HCT116 (cell line): ENCODE data around the gene SKA3. TPM values are rescaled to one million over a fixed set of nuclear protein-coding genes. Genes with fewer than 3 reads are reported as not detected.
"Not testable (repeated sequence)": the region's sequence is repeated elsewhere in the genome, so short reads cannot be mapped to it uniquely, and the experiment has no call there.

Experiments used
- ATAC-seq: fragments of 200-7000 bp; cut with Tn5 transposase; 2 replicates; pipeline ENCODE4 v1.9.1; 2020; ENCODE audit warnings: mild to moderate bottlenecking, moderate library complexity
- BruUV-seq: library from RNA; stranded (reverse); fragments of 400-500 nt; replicated peaks from 2 replicates; lab custom pipeline; 2021; lab: Mats Ljungman, UMichigan
- CTCF ChIA-PET: fragments of 300-600 bp; sonication (Branson Sonifier 250); formaldehyde crosslinking; loops from one replicate; lab custom pipeline; 2021; ENCODE audit warnings: antibody characterized with exemption; lab: Charles Lee
- POLR2A ChIA-PET: fragments of 300-600, 350-600 bp; sonication (Branson Sonifier 250); formaldehyde crosslinking; loops from one replicate; lab custom pipeline; 2021; ENCODE audit warnings: antibody characterized with exemption; lab: Charles Lee
- RAD21 ChIA-PET, 2 experiments: fragments of 300-600 bp; sonication (Branson Sonifier 250); formaldehyde crosslinking; loops; one replicate each; lab custom pipeline; 2023; ENCODE audit warnings: low total read pairs in 2 of 2; ENCODE audit not compliant: uncharacterized antibody in 2 of 2, unreplicated experiment in 2 of 2, low non-redundant PET in 1 of 2; lab: Charles Lee
- DNase-seq: peaks from one replicate; pipeline ENCODE4 v3.0.0-alpha.2; 2010; ENCODE audit warnings: low read depth, low spot score
- H2AFZ ChIP-seq: fragments of 200-600 bp; shearing (Covaris generic), sonication (generic); 2 replicates; pipeline ENCODE4 v1.6.1; 2017; ENCODE audit warnings: low read depth, mixed run types, mixed read lengths, antibody characterized with exemption, low read length; ENCODE audit not compliant: poor library complexity, severe bottlenecking
- H3K27ac ChIP-seq: 2 replicates; pipeline ENCODE4 v1.5.1; 2012; ENCODE audit warnings: low read depth, low read length
- H3K27me3 ChIP-seq: fragments of 200-600 bp; sonication (generic); 2 replicates; pipeline ENCODE4 v1.6.1; 2016; ENCODE audit warnings: mixed run types, low read length, mixed read lengths; ENCODE audit not compliant: insufficient read depth
- H3K36me3 ChIP-seq, 2 experiments: fragments of 200-500 bp in 1 of 2; fragments of 200-600 bp in 1 of 2; sonication (Bioruptor generic) in 1 of 2; sonication (generic) in 1 of 2; 2 replicates each; pipeline versions ENCODE4 v1.5.1 to v1.6.1; 2014 to 2016; ENCODE audit warnings: low read length in 2 of 2, inconsistent platforms in 1 of 2, mixed read lengths in 1 of 2, mixed run types in 1 of 2; ENCODE audit not compliant: insufficient read depth in 2 of 2, control insufficient read depth in 1 of 2
- H3K4me1 ChIP-seq, 2 experiments: fragments of 200-600 bp in 1 of 2; sonication (generic) in 1 of 2; 2 replicates each; pipeline versions ENCODE4 v1.5.1 to v1.6.1; 2012 to 2017; ENCODE audit warnings: low read length in 2 of 2, inconsistent platforms in 1 of 2, mild to moderate bottlenecking in 1 of 2, mixed read lengths in 1 of 2, mixed run types in 1 of 2, moderate library complexity in 1 of 2; ENCODE audit not compliant: insufficient read depth in 2 of 2, control insufficient read depth in 1 of 2
- H3K4me2 ChIP-seq: fragments of 200-600 bp; sonication (generic); 2 replicates; pipeline ENCODE4 v1.6.1; 2017; ENCODE audit warnings: mixed run types, low read length, mixed read lengths
- H3K4me3 ChIP-seq, 2 experiments: fragments of 200-600 bp in 1 of 2; sonication (generic) in 1 of 2; replicated peaks in 1 of 2; 2 replicates each; pipeline ENCODE4 v1.5.1; 2011 to 2016; ENCODE audit warnings: low read length in 2 of 2, control low read depth in 1 of 2, low read depth in 1 of 2, mild to moderate bottlenecking in 1 of 2, mixed read lengths in 1 of 2, mixed run types in 1 of 2
- H3K79me2 ChIP-seq: fragments of 200-600 bp; sonication (generic); 2 replicates; pipeline ENCODE4 v1.6.1; 2017; ENCODE audit warnings: mild to moderate bottlenecking, mixed run types, low read length, moderate library complexity, mixed read lengths; ENCODE audit not compliant: insufficient read depth
- H3K9ac ChIP-seq: fragments of 200-600 bp; sonication (generic); 2 replicates; pipeline ENCODE4 v1.6.1; 2016; ENCODE audit warnings: low read length, mixed read lengths
- H3K9me2 ChIP-seq: fragments of 200-600 bp; sonication (generic), shearing (Covaris generic); 2 replicates; pipeline ENCODE4 v1.6.1; 2017; ENCODE audit warnings: mixed run types, mild to moderate bottlenecking, moderate library complexity; ENCODE audit not compliant: insufficient read depth
- H3K9me3 ChIP-seq, 2 experiments: fragments of 200-500 bp in 1 of 2; fragments of 200-600 bp in 1 of 2; sonication (Bioruptor generic) in 1 of 2; sonication (generic) in 1 of 2; 2 replicates each; pipeline ENCODE4 v1.6.1; 2014 to 2017; ENCODE audit warnings: low read length in 2 of 2, mixed read lengths in 2 of 2, inconsistent platforms in 1 of 2, low read depth in 1 of 2, mild to moderate bottlenecking in 1 of 2, mixed run types in 1 of 2, moderate library complexity in 1 of 2; ENCODE audit not compliant: control insufficient read depth in 1 of 2, insufficient read depth in 1 of 2
- H4K20me1 ChIP-seq: fragments of 200-600 bp; sonication (generic), shearing (Covaris generic); 2 replicates; pipeline ENCODE4 v1.6.1; 2017; ENCODE audit warnings: mixed run types, mild to moderate bottlenecking, moderate library complexity; ENCODE audit not compliant: insufficient read depth
- CBX3 ChIP-seq: IDR thresholded peaks from 2 replicates; pipeline ENCODE4 v1.6.1; 2012; ENCODE audit warnings: low read depth
- CEBPB ChIP-seq: IDR thresholded peaks from 2 replicates; pipeline ENCODE4 v1.6.1; 2012; ENCODE audit warnings: low read depth
- EGR1 ChIP-seq: IDR thresholded peaks from 2 replicates; pipeline ENCODE4 v1.6.1; 2012; ENCODE audit warnings: low read depth
- ELF1 ChIP-seq: IDR thresholded peaks from 2 replicates; pipeline ENCODE4 v1.6.1; 2012; ENCODE audit warnings: low read depth, borderline replicate concordance
- EZH2phosphoT487 ChIP-seq: fragments of 200-600 bp; IDR thresholded peaks from 2 replicates; pipeline ENCODE4 v1.6.1; 2018; ENCODE audit warnings: antibody characterized with exemption, borderline replicate concordance
- FOSL1 ChIP-seq: IDR thresholded peaks from 2 replicates; pipeline ENCODE4 v1.6.1; 2012; ENCODE audit warnings: low read depth
- POLR2A ChIP-seq: IDR thresholded peaks from 2 replicates; pipeline ENCODE4 v1.7.0; 2011; ENCODE audit warnings: borderline replicate concordance; ENCODE audit not compliant: insufficient read depth, insufficient read length; ENCODE audit errors: extremely low read depth
- SP1 ChIP-seq: IDR thresholded peaks from 2 replicates; pipeline ENCODE4 v1.6.1; 2012; ENCODE audit warnings: low read depth
- YY1 ChIP-seq: IDR thresholded peaks from 2 replicates; pipeline ENCODE4 v1.6.1; 2011; ENCODE audit warnings: low read length, low read depth, moderate library complexity, mild to moderate bottlenecking; ENCODE audit not compliant: insufficient replicate concordance; ENCODE audit errors: extremely low read depth
- ZNF274 ChIP-seq: fragments of 200-500 bp; sonication (Bioruptor generic); IDR thresholded peaks from 2 replicates; pipeline ENCODE4 v1.6.1; 2014; ENCODE audit warnings: mild to moderate bottlenecking, low read depth, low read length, inconsistent platforms
- intact Hi-C: fragments of 100-400 bp; cut with micrococcal nuclease; formaldehyde crosslinking; loops from 2 replicates; pipeline ENCODE4 v1.10.0; 2022
- total RNA-seq: library from RNA; stranded (reverse); gene quantifications from one replicate; pipeline ENCODE4 v1.2.1, GENCODE V29; 2021; ENCODE audit not compliant: unreplicated experiment
- TF ChIP-seq, protein P1 (sequence below): IDR thresholded peaks from 2 replicates; pipeline ENCODE4 v1.6.1; 2012
- TF ChIP-seq, protein P2 (sequence below), 3 experiments: fragments of 200-600 bp in 1 of 3; sonication (generic) in 1 of 3; IDR thresholded peaks in 2 of 3; conservative IDR thresholded peaks in 1 of 3; 2 replicates each; pipeline ENCODE4 v1.5.1; 2012 to 2017; ENCODE audit warnings: low read depth in 2 of 3, low read length in 2 of 3, antibody characterized with exemption in 1 of 3, borderline replicate concordance in 1 of 3, control low read depth in 1 of 3, mild to moderate bottlenecking in 1 of 3, mixed read lengths in 1 of 3, mixed run types in 1 of 3, moderate library complexity in 1 of 3; ENCODE audit not compliant: insufficient read depth in 1 of 3
- TF ChIP-seq, protein P3 (sequence below): IDR thresholded peaks from 2 replicates; pipeline ENCODE4 v1.6.1; 2012; ENCODE audit warnings: low read depth
- TF ChIP-seq, protein P4 (sequence below): IDR thresholded peaks from 2 replicates; pipeline ENCODE4 v1.6.1; 2012

SKA3 gene
- total RNA-seq, 1 experiment from 2014 or later, result 43.3 TPM

DNA sequence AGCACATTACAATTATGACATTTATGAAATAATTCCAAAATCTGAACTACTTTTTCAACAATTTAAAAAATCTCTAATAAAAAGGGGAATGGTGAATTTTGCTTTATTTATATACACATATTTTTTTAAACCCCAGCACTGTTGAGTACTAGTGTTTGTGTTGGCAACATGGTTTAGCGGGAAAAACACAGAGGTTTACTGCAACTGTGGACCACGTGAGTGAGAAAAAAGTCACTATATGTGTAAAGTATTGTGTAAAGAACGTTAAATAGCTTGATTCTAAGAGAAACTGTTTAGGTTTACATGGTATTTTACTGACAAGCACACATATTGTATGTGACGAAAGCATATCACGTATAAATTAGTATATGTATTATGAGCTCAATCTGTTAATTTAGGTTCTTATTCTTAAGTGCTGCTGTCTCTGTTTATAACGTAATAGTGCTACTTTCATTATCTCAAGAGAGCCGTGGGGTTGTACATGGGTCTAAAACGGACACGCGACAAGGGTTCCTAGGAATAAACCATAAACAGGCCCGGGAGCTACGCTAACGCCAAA lies 617 bp downstream of the SKA3 start:
- RAD21 ChIA-PET, result no interaction called here
- Histone ChIP-seq H4K20me1 (no peaks in the 10 kb centered on the region), H3K36me3 (peaks cover 5 to 17% of the 10 kb centered on the region in 2 experiments; a peak in 3 of 4 replicates), H2AFZ (no peak overlapping the region), H3K4me1 (peaks cover 13 to 27% of the 10 kb centered on the region in 2 experiments), H3K9me2 (no peaks in the 10 kb centered on the region), H3K9ac (peak overlapping the region; percentile 94), H3K79me2 (peaks cover 73% of the 10 kb centered on the region), H3K4me2 (peak overlapping the region; percentile 91), H3K27me3 (no peaks in the 10 kb centered on the region), H3K4me3 (peak overlapping the region; percentile 75 to 95), H3K27ac (peak overlapping the region; percentile 95), H3K9me3 (no peaks in the 10 kb centered on the region)
- TSS peak; percentile 63 for BruUV-seq
- CTCF ChIA-PET, result interaction anchor here (0.6 to 1.9 kb wide), 5 partner anchors 10 to 301 kb away, joined by 3 to 5 read pairs (median 4); no protein-coding TSS in a partner anchor
- DNase-seq (no peak), ATAC-seq (no peak)
- intact Hi-C loops, result loop anchor here (1.0 kb wide), 1 partner anchor 65 kb away; no protein-coding TSS in a partner anchor
- no peak for TF ChIP-seq SP1
- TF ChIP-seq ELF1, result no peak
- TF ChIP-seq, protein P1, sequence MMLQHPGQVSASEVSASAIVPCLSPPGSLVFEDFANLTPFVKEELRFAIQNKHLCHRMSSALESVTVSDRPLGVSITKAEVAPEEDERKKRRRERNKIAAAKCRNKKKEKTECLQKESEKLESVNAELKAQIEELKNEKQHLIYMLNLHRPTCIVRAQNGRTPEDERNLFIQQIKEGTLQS, result no peak
- no peak for TF ChIP-seq ZNF274
- TF ChIP-seq, protein P2, sequence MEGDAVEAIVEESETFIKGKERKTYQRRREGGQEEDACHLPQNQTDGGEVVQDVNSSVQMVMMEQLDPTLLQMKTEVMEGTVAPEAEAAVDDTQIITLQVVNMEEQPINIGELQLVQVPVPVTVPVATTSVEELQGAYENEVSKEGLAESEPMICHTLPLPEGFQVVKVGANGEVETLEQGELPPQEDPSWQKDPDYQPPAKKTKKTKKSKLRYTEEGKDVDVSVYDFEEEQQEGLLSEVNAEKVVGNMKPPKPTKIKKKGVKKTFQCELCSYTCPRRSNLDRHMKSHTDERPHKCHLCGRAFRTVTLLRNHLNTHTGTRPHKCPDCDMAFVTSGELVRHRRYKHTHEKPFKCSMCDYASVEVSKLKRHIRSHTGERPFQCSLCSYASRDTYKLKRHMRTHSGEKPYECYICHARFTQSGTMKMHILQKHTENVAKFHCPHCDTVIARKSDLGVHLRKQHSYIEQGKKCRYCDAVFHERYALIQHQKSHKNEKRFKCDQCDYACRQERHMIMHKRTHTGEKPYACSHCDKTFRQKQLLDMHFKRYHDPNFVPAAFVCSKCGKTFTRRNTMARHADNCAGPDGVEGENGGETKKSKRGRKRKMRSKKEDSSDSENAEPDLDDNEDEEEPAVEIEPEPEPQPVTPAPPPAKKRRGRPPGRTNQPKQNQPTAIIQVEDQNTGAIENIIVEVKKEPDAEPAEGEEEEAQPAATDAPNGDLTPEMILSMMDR (IDR thresholded peaks at IDR 0.05 in 2 of 3, conservative IDR thresholded peaks at IDR 0.05 in 1 of 3; ENCODE audit: borderline replicate concordance in 1 of 3, insufficient read depth in 1 of 3, low read depth in 2 of 3, low read length in 2 of 3), result no peak
- TF ChIP-seq, protein P3, sequence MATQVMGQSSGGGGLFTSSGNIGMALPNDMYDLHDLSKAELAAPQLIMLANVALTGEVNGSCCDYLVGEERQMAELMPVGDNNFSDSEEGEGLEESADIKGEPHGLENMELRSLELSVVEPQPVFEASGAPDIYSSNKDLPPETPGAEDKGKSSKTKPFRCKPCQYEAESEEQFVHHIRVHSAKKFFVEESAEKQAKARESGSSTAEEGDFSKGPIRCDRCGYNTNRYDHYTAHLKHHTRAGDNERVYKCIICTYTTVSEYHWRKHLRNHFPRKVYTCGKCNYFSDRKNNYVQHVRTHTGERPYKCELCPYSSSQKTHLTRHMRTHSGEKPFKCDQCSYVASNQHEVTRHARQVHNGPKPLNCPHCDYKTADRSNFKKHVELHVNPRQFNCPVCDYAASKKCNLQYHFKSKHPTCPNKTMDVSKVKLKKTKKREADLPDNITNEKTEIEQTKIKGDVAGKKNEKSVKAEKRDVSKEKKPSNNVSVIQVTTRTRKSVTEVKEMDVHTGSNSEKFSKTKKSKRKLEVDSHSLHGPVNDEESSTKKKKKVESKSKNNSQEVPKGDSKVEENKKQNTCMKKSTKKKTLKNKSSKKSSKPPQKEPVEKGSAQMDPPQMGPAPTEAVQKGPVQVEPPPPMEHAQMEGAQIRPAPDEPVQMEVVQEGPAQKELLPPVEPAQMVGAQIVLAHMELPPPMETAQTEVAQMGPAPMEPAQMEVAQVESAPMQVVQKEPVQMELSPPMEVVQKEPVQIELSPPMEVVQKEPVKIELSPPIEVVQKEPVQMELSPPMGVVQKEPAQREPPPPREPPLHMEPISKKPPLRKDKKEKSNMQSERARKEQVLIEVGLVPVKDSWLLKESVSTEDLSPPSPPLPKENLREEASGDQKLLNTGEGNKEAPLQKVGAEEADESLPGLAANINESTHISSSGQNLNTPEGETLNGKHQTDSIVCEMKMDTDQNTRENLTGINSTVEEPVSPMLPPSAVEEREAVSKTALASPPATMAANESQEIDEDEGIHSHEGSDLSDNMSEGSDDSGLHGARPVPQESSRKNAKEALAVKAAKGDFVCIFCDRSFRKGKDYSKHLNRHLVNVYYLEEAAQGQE, result no peak
- TF ChIP-seq FOSL1, result no peak
- no peak for TF ChIP-seq CBX3
- no peak for TF ChIP-seq EGR1
- TF ChIP-seq POLR2A, result no peak
- TF ChIP-seq EZH2phosphoT487, result no peak
- TF ChIP-seq, protein P4, sequence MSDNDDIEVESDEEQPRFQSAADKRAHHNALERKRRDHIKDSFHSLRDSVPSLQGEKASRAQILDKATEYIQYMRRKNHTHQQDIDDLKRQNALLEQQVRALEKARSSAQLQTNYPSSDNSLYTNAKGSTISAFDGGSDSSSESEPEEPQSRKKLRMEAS, result no peak
- no peak for TF ChIP-seq YY1
- TF ChIP-seq CEBPB, result no peak
- POLR2A ChIA-PET, result interaction anchor here (0.7 to 2.7 kb wide), 12 partner anchors 8 to 1613 kb away, joined by 3 to 10 read pairs (median 4); partner anchors contain the start of gene LATS2

DNA sequence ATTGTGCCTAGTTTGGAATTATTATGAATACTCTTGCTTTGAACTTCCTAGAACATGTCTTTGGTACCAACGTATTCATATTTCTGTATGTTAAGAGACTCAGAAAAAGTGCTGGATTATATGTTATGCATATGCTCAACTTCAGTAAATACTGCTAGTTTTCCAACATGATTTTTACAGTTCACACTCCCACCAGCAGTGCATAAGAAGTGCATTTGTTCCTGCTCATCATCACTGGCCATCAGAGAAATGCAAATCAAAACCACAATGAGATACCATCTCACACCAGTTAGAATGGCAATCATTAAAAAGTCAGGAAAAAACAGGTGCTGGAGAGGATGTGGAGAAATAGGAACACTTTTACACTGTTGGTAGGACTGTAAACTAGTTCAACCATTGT lies 2.6 kb downstream of the SKA3 start:
- H3K27me3 ChIP-seq, H3K27ac ChIP-seq, H4K20me1 ChIP-seq, BruUV-seq, POLR2A ChIA-PET, H3K9ac ChIP-seq, H3K4me2 ChIP-seq, RAD21 ChIA-PET, DNase-seq, intact Hi-C loops, H3K9me3 ChIP-seq, CTCF ChIA-PET, H3K4me3 ChIP-seq, H2AFZ ChIP-seq, H3K9me2 ChIP-seq, ATAC-seq: not testable (repeated sequence)
- H3K79me2 ChIP-seq, result peaks cover 93% of the 10 kb centered on the region
- H3K4me1 ChIP-seq, result peaks cover 13 to 20% of the 10 kb centered on the region in 2 experiments
- peaks cover 12 to 24% of the 10 kb centered on the region in 2 experiments; a peak in 3 of 4 replicates for H3K36me3 ChIP-seq
